ENCODE results near the gene CD3E. TPM values are rescaled to one million over a fixed set of nuclear protein-coding genes. Genes with fewer than 3 reads are reported as not detected.

Gene CD3E
- total RNA-seq, 3 donors from 2014 or later, result 6.3 to 9.7 (median 9.7) TPM

DNA sequence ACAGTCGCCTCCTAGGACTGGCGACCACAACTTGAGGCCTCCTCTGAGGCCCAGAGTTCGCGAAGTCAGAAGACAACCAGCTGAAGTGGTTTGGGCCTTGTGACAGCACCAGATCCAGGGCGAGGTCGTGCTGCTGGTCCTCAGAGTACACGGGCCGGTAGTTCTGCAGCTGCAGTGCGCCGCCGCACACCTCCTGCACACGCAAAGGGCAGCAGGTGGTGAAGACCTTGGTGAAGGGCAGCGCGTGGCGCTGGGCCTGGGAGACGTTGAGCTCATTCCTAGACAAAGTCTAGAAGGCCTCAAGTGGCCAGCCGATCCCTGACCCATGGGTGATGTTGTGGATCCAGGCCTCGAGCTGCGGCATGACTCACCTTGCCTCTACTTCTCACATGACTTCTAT is 18.2 kb downstream of the CD3E start:
- no peak for TF ChIP-seq CTCF (IDR thresholded peaks at IDR 0.05)
- H3K9me3 ChIP-seq, result no peaks in the 10 kb centered on the region
- H3K4me1 ChIP-seq (ENCODE audit: low read depth), result no peaks in the 10 kb centered on the region
- no peaks in the 10 kb centered on the region for H3K36me3 ChIP-seq (ENCODE audit: low read depth)
- peak in 1 of 3 donors; percentile 30 for DNase-seq
- H3K4me3 ChIP-seq, result no peak overlapping the region
- no peak for ATAC-seq
- intact Hi-C loops (cut with DNase I, micrococcal nuclease), result no loop called here

GRCh38 chr11:118325283-118325682 is 20.8 kb downstream of the CD3E start:
- ATAC-seq (no peak), DNase-seq (no peak)
- H3K9me3 ChIP-seq, result no peaks in the 10 kb centered on the region
- H3K4me1 ChIP-seq (ENCODE audit: low read depth), result no peaks in the 10 kb centered on the region
- intact Hi-C loops (cut with DNase I, micrococcal nuclease), result no loop called here
- no peak overlapping the region for H3K4me3 ChIP-seq
- no peak for TF ChIP-seq CTCF (IDR thresholded peaks at IDR 0.05)
- H3K36me3 ChIP-seq (ENCODE audit: low read depth), result no peaks in the 10 kb centered on the region

DNA sequence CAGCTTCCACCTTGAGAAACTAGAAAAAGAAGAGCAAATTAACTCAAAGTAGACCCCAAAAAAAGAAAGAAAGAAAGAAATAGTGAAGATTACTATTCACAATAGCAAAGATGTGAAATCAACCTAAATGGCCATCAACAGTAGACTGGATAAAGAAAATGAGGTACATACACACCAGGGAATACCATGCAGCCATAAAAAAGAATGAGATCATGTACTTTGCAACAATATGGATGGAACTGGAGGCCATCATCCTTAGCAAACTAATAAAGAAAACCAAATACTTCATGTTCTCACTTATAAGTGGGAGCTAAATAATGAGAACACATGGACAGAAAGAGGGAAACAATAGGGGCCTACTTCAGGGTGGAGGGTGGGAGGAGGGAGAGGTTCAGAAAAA is 24.2 kb downstream of the CD3E start:
- Histone ChIP-seq H3K4me3 (no peak overlapping the region), H3K4me1 (ENCODE audit: low read depth) (no peaks in the 10 kb centered on the region), H3K36me3 (ENCODE audit: low read depth) (no peaks in the 10 kb centered on the region), H3K9me3 (no peaks in the 10 kb centered on the region)
- TF ChIP-seq CTCF (IDR thresholded peaks at IDR 0.05), result no peak
- no peak for ATAC-seq
- intact Hi-C loops (cut with DNase I, micrococcal nuclease), result no loop called here
- no peak for DNase-seq

DNA sequence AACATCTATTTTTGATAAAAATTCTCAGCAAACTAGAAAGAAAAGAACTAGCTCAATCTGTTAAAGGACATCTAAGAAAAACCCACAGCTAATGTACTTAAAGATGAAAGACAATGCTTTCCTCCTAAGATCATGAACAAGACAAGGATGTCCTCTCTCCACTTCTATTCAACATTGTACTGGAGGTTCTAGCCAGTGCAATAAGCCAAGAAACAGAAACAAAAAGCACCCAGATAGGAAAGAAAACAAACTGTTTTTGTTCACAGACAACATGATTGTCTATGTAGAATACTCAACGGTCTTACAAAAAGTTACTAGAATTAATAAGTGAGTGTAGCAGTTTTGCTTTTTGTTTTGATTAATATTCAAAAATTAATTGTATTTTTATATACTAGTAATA is 30.2 kb downstream of the CD3E start:
- no peak for DNase-seq
- no peak for ATAC-seq
- intact Hi-C loops (cut with DNase I, micrococcal nuclease), result no loop called here
- Histone ChIP-seq H3K4me3 (no peak overlapping the region), H3K4me1 (ENCODE audit: low read depth) (no peaks in the 10 kb centered on the region), H3K36me3 (ENCODE audit: low read depth) (no peaks in the 10 kb centered on the region), H3K9me3 (no peaks in the 10 kb centered on the region)
- no peak for TF ChIP-seq CTCF (IDR thresholded peaks at IDR 0.05)

GRCh38 chr11:118338637-118339061 is 34.1 kb downstream of the CD3E start:
- Histone ChIP-seq H3K4me1 (ENCODE audit: low read depth) (no peaks in the 10 kb centered on the region), H3K36me3 (ENCODE audit: low read depth) (no peaks in the 10 kb centered on the region), H3K4me3 (no peak overlapping the region), H3K9me3 (no peaks in the 10 kb centered on the region)
- intact Hi-C loops (cut with DNase I, micrococcal nuclease), result no loop called here
- TF ChIP-seq CTCF (IDR thresholded peaks at IDR 0.05), result no peak
- peak; percentile 81 for ATAC-seq
- DNase-seq, result peak; percentile 59 to 80 (median 68)

- intact Hi-C loops (cut with DNase I, micrococcal nuclease), result no loop called here
- H3K9me3 ChIP-seq, result no peaks in the 10 kb centered on the region
- H3K4me3 ChIP-seq, result no peak overlapping the region
These were observed 34.9 kb downstream of the CD3E start for GRCh38 chr11:118339281-118339961.

More at GRCh38 chr11:118339281-118339961, 34.9 kb downstream of the CD3E start:
- H3K36me3 ChIP-seq (ENCODE audit: low read depth), result no peaks in the 10 kb centered on the region
- no peak for TF ChIP-seq CTCF (IDR thresholded peaks at IDR 0.05)
- H3K4me1 ChIP-seq (ENCODE audit: low read depth), result no peaks in the 10 kb centered on the region
- ATAC-seq, result no peak
- no peak for DNase-seq
